Thoracic aorta (tissue), 2 donors: ENCODE measurements around the gene TOR2A. TPM values are rescaled to one million over a fixed set of nuclear protein-coding genes. Genes with fewer than 3 reads are reported as not detected.
A peak's percentile ranks its signal among the peaks of the same experiment; 100 is the strongest.

Experiments used
- ATAC-seq: fragments of 150-250 bp; one replicate; pipeline ENCODE4 v1.8.0; 2017; ENCODE audit warnings: low read depth; ENCODE audit not compliant: insufficient number of reproducible peaks, low FRiP score
- DNase-seq: peaks from one replicate; pipeline ENCODE4 v3.0.0-alpha.2; 2020; ENCODE audit warnings: low spot score
- H3K27ac ChIP-seq, 2 donors: fragments of 200-600 bp; sonication (generic); 1 replicate in 1 of 2; 2 replicates in 1 of 2; pipeline ENCODE4 v1.5.1; 2016; ENCODE audit warnings: mild to moderate bottlenecking in 2 of 2, moderate library complexity in 2 of 2
- H3K27me3 ChIP-seq: fragments of 200-600 bp; sonication (generic); replicated peaks from 2 replicates; pipeline ENCODE4 v1.6.0; 2016; ENCODE audit warnings: mild to moderate bottlenecking; ENCODE audit not compliant: insufficient read depth
- H3K36me3 ChIP-seq: fragments of 200-600 bp; sonication (generic); one replicate; pipeline ENCODE4 v1.5.1; 2016
- H3K4me1 ChIP-seq, 2 donors: fragments of 200-600 bp; sonication (generic); 1 replicate in 1 of 2; 2 replicates in 1 of 2; pipeline versions ENCODE4 v1.5.1 to v1.6.0; 2016; ENCODE audit warnings: low read depth in 2 of 2, mild to moderate bottlenecking in 1 of 2; ENCODE audit not compliant: control insufficient read depth in 1 of 2
- H3K4me3 ChIP-seq: fragments of 200-600 bp; sonication (generic); 2 replicates; pipeline ENCODE4 v1.5.1; 2016; ENCODE audit warnings: mild to moderate bottlenecking
- H3K9me3 ChIP-seq: fragments of 200-600 bp; sonication (generic); 2 replicates; pipeline ENCODE4 v1.5.1; 2016
- CTCF ChIP-seq: fragments of 200-600 bp; sonication (generic); IDR thresholded peaks from one replicate; pipeline ENCODE4 v1.5.1; 2019; ENCODE audit warnings: antibody characterized with exemption
- total RNA-seq, 2 donors: library from RNA; depleted of rRNA; stranded (reverse); fragments of >200 nt; gene quantifications; one replicate each; pipeline versions ENCODE4 v1.1.0 to v1.2.3, GENCODE V29; 2016

TOR2A gene
- total RNA-seq, 2 donors from 2014 or later: 14.5 to 16.9 TPM

- H3K36me3 ChIP-seq: no peaks in the 10 kb centered on the region
- TF ChIP-seq CTCF: no peak
- no peak overlapping the region for H3K4me3 ChIP-seq
- H3K9me3 ChIP-seq: no peaks in the 10 kb centered on the region
- DNase-seq (no peak), ATAC-seq (no peak)
- no peaks in the 10 kb centered on the region for H3K27me3 ChIP-seq
- peaks cover 8% of the 10 kb centered on the region in 2 donors for H3K4me1 ChIP-seq
- peak overlapping the region in 1 of 2 donors; percentile 1 for H3K27ac ChIP-seq
Observed at GRCh38 chr9:127767909-127768331, 32.8 kb upstream of the TOR2A start.

GRCh38 chr9:127767410-127767809, 32.3 kb upstream of the TOR2A start:
- Histone ChIP-seq H3K27ac (peak overlapping the region in 1 of 2 donors; percentile 1), H3K4me1 (peaks cover 8% of the 10 kb centered on the region in 2 donors), H3K36me3 (no peaks in the 10 kb centered on the region), H3K4me3 (no peak overlapping the region), H3K27me3 (no peaks in the 10 kb centered on the region), H3K9me3 (no peaks in the 10 kb centered on the region)
- no peak for DNase-seq
- ATAC-seq: no peak
- TF ChIP-seq CTCF: no peak

GRCh38 chr9:127765418-127765817, 30.3 kb upstream of the TOR2A start:
- Histone ChIP-seq H3K27ac (no peak overlapping the region), H3K36me3 (no peaks in the 10 kb centered on the region), H3K4me3 (no peak overlapping the region), H3K4me1 (peaks cover 1 to 4% of the 10 kb centered on the region in 2 donors), H3K9me3 (no peaks in the 10 kb centered on the region), H3K27me3 (no peaks in the 10 kb centered on the region)
- TF ChIP-seq CTCF: no peak
- no peak for ATAC-seq
- no peak for DNase-seq

GRCh38 chr9:127763918-127764384, 28.9 kb upstream of the TOR2A start:
- ATAC-seq (no peak), DNase-seq (no peak)
- TF ChIP-seq CTCF: peak; percentile 22
- H3K27me3 ChIP-seq: no peaks in the 10 kb centered on the region
- H3K4me3 ChIP-seq: no peak overlapping the region
- H3K4me1 ChIP-seq: no peaks in the 10 kb centered on the region
- no peak overlapping the region for H3K27ac ChIP-seq
- H3K36me3 ChIP-seq: no peaks in the 10 kb centered on the region
- H3K9me3 ChIP-seq: no peaks in the 10 kb centered on the region

- H3K27me3 ChIP-seq: no peaks in the 10 kb centered on the region
- DNase-seq: no peak
- TF ChIP-seq CTCF: no peak
Observed at GRCh38 chr9:127762111-127762676, 27.1 kb upstream of the TOR2A start.

More at GRCh38 chr9:127762111-127762676, 27.1 kb upstream of the TOR2A start:
- H3K4me3 ChIP-seq: peak overlapping the region; percentile 6
- no peaks in the 10 kb centered on the region for H3K36me3 ChIP-seq
- H3K9me3 ChIP-seq: no peaks in the 10 kb centered on the region
- H3K27ac ChIP-seq: no peak overlapping the region
- no peaks in the 10 kb centered on the region for H3K4me1 ChIP-seq
- ATAC-seq: peak; percentile 14
